ENCODE measurements around the gene CLASP1. TPM values are rescaled to one million over a fixed set of nuclear protein-coding genes. Genes with fewer than 3 reads are reported as not detected.

The CLASP1 gene
- total RNA-seq, 2 experiments from 2014 or later: 58.0 to 58.5 TPM

DNA sequence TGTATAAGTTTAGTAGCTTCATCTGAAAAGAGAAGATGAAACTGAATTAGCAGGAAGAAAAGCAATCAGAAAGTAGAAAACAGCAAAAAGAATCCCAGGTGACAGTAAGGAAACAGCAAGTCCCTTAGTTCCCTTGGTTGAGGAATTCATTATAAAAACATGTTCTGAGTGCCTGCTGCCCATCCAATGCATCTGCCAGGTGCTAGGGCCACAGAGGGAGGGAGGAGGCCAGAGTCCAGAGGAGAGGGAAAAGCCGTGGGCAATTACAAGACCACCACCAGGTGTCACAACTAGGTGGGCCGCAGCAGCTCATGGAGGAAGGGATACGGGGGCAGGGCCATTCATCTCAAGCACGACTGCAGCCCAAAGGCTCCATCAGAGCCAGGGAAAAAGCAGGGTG, 308.3 kb downstream of the CLASP1 start:
- peaks cover 62% of the 10 kb centered on the region for H3K36me3 ChIP-seq (ENCODE audit: insufficient read depth, low read length)
- no peak overlapping the region for H3K27ac Mint-ChIP-seq

DNA sequence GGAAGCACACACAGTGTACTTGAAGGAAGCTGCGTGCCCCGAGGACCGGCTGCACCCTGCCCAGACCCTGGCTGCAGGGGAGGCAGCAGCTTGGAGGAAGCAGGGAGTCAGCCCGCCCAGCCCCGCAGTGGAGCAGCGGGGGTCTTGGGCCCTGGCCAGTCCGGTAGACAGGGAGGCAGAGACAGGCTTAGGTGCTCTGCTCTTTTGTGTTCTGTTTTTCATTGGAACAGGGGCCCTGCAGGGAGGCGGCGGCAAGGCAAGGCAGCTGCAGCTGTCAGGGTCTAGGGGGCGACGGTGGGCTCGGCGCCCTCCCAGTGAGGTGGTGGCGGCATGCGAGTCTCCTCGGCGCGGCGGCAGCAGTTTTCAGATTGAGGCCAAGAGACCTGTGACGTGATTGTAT, 311.0 kb downstream of the CLASP1 start:
- no peak for ATAC-seq (ENCODE audit: poor library complexity)
- no peak overlapping the region for H3K27ac Mint-ChIP-seq
- Histone ChIP-seq H3K27me3 (ENCODE audit: control insufficient read depth in 1 of 2, insufficient read depth in 2 of 2, low read length in 2 of 2) (no peaks in the 10 kb centered on the region), H3K27ac (ENCODE audit: low read depth in 1 of 2, low read length in 2 of 2) (no peak overlapping the region), H3K36me3 (ENCODE audit: insufficient read depth, low read length) (peaks cover 43% of the 10 kb centered on the region), H3K4me1 (ENCODE audit: insufficient read depth, low read length) (no peaks in the 10 kb centered on the region), H3K4me3 (ENCODE audit: low read length) (no peak overlapping the region), H3K9me3 (ENCODE audit: control insufficient read depth in 1 of 2, insufficient read depth in 1 of 2, low read length in 2 of 2) (no peaks in the 10 kb centered on the region)
- H3K36me3 Mint-ChIP-seq (ENCODE audit: low read depth): peaks cover 48% of the 10 kb centered on the region
- ChIA-PET CTCF (no interaction called here), POLR2A (no interaction called here)
- H3K9me3 Mint-ChIP-seq: no peaks in the 10 kb centered on the region
- intact Hi-C loops (cut with DNase I, micrococcal nuclease): no loop called here
- no peaks in the 10 kb centered on the region for H3K27me3 Mint-ChIP-seq
- H3K4me1 Mint-ChIP-seq (ENCODE audit: low read depth): no peaks in the 10 kb centered on the region
- DNase-seq: no peak
- H3K4me3 Mint-ChIP-seq: no peak overlapping the region
- TF ChIP-seq, protein P1, sequence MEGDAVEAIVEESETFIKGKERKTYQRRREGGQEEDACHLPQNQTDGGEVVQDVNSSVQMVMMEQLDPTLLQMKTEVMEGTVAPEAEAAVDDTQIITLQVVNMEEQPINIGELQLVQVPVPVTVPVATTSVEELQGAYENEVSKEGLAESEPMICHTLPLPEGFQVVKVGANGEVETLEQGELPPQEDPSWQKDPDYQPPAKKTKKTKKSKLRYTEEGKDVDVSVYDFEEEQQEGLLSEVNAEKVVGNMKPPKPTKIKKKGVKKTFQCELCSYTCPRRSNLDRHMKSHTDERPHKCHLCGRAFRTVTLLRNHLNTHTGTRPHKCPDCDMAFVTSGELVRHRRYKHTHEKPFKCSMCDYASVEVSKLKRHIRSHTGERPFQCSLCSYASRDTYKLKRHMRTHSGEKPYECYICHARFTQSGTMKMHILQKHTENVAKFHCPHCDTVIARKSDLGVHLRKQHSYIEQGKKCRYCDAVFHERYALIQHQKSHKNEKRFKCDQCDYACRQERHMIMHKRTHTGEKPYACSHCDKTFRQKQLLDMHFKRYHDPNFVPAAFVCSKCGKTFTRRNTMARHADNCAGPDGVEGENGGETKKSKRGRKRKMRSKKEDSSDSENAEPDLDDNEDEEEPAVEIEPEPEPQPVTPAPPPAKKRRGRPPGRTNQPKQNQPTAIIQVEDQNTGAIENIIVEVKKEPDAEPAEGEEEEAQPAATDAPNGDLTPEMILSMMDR (IDR thresholded peaks at IDR 0.05): no peak

More for the DNA sequence above, 308.3 kb downstream of the CLASP1 start:
- Histone ChIP-seq H3K4me1 (ENCODE audit: insufficient read depth, low read length) (no peaks in the 10 kb centered on the region), H3K4me3 (ENCODE audit: low read length) (no peak overlapping the region), H3K27ac (ENCODE audit: low read depth in 1 of 2, low read length in 2 of 2) (no peak overlapping the region), H3K9me3 (ENCODE audit: control insufficient read depth in 1 of 2, insufficient read depth in 1 of 2, low read length in 2 of 2) (no peaks in the 10 kb centered on the region), H3K27me3 (ENCODE audit: control insufficient read depth in 1 of 2, insufficient read depth in 2 of 2, low read length in 2 of 2) (no peaks in the 10 kb centered on the region)
- H3K4me3 Mint-ChIP-seq: no peak overlapping the region
- ChIA-PET CTCF (no interaction called here), POLR2A (no interaction called here)
- H3K36me3 Mint-ChIP-seq (ENCODE audit: low read depth): peaks cover 70% of the 10 kb centered on the region
- DNase-seq: no peak
- TF ChIP-seq, protein P1 (IDR thresholded peaks at IDR 0.05): no peak
- no peaks in the 10 kb centered on the region for H3K4me1 Mint-ChIP-seq (ENCODE audit: low read depth)
- ATAC-seq (ENCODE audit: poor library complexity): no peak
- H3K27me3 Mint-ChIP-seq: no peaks in the 10 kb centered on the region
- intact Hi-C loops (cut with DNase I, micrococcal nuclease): no loop called here
- no peaks in the 10 kb centered on the region for H3K9me3 Mint-ChIP-seq

DNA sequence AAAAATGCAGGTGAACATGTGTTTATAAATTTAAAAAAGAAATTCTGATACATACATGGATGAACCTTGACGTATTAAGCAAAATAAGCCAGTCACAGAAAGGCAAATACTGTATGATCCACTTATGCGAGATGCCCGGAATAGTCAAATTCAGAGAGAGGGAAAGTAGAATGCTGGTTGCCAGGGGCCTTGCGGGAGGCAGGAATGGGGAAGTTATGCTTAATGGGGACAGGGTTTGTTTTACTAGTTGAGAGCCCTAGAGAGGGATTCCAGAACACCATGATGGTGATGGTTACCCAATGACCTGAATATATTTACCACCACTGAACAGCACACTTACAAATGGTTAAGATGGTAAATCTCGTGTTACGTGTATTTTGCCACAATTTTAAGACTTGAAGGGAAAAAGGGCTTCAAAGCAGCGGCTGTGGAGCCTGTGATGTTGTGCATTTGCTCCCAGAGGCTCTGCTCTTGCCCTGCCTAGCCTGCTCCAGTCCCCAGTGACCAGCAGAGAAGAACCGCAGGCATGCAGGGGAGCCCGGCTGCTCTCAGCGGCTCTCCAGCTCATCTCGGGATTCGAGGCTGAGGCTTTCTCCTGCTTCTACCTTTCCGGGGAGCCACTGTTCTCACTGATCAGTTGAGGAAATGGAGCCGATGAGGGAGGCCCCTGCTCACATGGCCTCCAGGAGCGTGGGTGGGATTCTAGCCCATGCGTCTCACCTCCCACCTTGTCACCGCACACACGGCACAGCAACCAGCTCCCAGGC, 312.6 kb downstream of the CLASP1 start:
- ChIA-PET POLR2A (no interaction called here), CTCF (no interaction called here)
- H3K27ac ChIP-seq (ENCODE audit: low read depth in 1 of 2, low read length in 2 of 2): no peak overlapping the region
- H3K4me3 ChIP-seq (ENCODE audit: low read length): no peak overlapping the region
- ATAC-seq (ENCODE audit: poor library complexity) (no peak), DNase-seq (no peak)
- Mint-ChIP-seq H3K9me3 (no peaks in the 10 kb centered on the region), H3K27ac (no peak overlapping the region), H3K27me3 (no peaks in the 10 kb centered on the region), H3K4me3 (no peak overlapping the region), H3K4me1 (ENCODE audit: low read depth) (no peaks in the 10 kb centered on the region), H3K36me3 (ENCODE audit: low read depth) (peaks cover 34% of the 10 kb centered on the region)
- no peaks in the 10 kb centered on the region for H3K27me3 ChIP-seq (ENCODE audit: control insufficient read depth in 1 of 2, insufficient read depth in 2 of 2, low read length in 2 of 2)
- intact Hi-C loops (cut with DNase I, micrococcal nuclease): no loop called here
- H3K9me3 ChIP-seq (ENCODE audit: control insufficient read depth in 1 of 2, insufficient read depth in 1 of 2, low read length in 2 of 2): no peaks in the 10 kb centered on the region
- H3K4me1 ChIP-seq (ENCODE audit: insufficient read depth, low read length): no peaks in the 10 kb centered on the region
- TF ChIP-seq, protein P1 (IDR thresholded peaks at IDR 0.05): no peak
- H3K36me3 ChIP-seq (ENCODE audit: insufficient read depth, low read length): peaks cover 32% of the 10 kb centered on the region

All from CD4-positive, alpha-beta T cell (primary cell).